Transverse colon (tissue), 4 donors: ENCODE data around the gene YWHAB.

Experiments used
- CTCF ChIP-seq, 5 experiments: fragments of 200-600 bp in 3 of 5; fragments of 450-650 bp in 2 of 5; sonication (generic) in 3 of 5; IDR thresholded peaks; 1 replicate in 2 of 5; 2 replicates in 3 of 5; pipeline ENCODE4 v1.5.1; 2016 to 2017; ENCODE audit warnings: antibody characterized with exemption in 5 of 5, inconsistent platforms in 3 of 5, mild to moderate bottlenecking in 2 of 5, moderate library complexity in 1 of 5
- EP300 ChIP-seq: sonication (generic); formaldehyde crosslinking; IDR thresholded peaks from one replicate; pipeline ENCODE4 v1.6.1; 2017; ENCODE audit warnings: antibody characterized with exemption, low read depth
- POLR2AphosphoS5 ChIP-seq, 3 donors: sonication (generic); formaldehyde crosslinking; IDR thresholded peaks; one replicate each; pipeline ENCODE4 v1.6.1; 2016; ENCODE audit warnings: antibody characterized with exemption in 3 of 3

GRCh38 chr20:44887466-44887865, 2.0 kb downstream of the YWHAB start:
- no peak for TF ChIP-seq EP300
- TF ChIP-seq CTCF (IDR thresholded peaks at IDR 0.05): no peak
- no peak for TF ChIP-seq POLR2AphosphoS5 (IDR thresholded peaks at IDR 0.05)
